HT-29 (cell line): ENCODE results near the gene OR2AT4. TPM values are rescaled to one million over a fixed set of nuclear protein-coding genes. Genes with fewer than 3 reads are reported as not detected.
"Not testable (repeated sequence)": the region's sequence is repeated elsewhere in the genome, so short reads cannot be mapped to it uniquely, and the experiment has no call there.

Experiments
- DNase-seq: peaks from one replicate; pipeline ENCODE4 v3.0.0-alpha.2; 2015; ENCODE audit warnings: low spot score
- total RNA-seq: library from RNA; depleted of rRNA; stranded (reverse); fragments of >200 nt; shearing (Covaris generic); gene quantifications from 2 replicates; pipeline ENCODE4 v1.2.3, GENCODE V29; 2014

The OR2AT4 gene
- total RNA-seq, 1 experiment from 2014 or later, result not detected

DNA sequence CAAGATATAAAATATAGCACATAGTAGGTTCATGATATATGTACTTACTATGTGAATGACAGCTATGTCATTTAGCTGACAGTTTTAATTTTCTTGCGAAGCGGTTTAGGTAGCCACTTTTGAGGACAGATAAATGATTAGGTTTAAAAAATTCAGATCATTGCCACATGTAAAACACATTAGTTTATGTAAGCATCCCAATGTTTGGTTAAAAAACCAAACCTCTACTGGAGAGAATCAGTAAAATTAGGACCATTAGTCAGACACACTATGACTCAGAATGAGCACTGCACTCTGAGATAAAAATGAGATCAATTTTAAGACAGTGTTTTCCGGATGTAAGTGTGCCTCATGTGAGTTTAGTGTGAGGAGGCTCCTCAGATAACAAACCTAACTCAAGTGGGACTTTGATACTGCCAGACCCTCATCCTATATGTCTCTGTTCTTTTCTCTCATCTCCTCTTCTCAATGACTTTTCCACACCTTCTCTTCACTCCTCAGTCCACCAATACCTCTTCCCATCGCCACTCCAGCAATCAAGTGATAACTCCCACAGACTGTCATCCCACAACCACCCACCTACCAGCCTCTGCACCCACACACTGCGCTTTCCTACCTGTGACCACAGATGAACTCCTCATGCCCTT is 6.8 kb upstream of the OR2AT4 start:
- no peak for DNase-seq

DNA sequence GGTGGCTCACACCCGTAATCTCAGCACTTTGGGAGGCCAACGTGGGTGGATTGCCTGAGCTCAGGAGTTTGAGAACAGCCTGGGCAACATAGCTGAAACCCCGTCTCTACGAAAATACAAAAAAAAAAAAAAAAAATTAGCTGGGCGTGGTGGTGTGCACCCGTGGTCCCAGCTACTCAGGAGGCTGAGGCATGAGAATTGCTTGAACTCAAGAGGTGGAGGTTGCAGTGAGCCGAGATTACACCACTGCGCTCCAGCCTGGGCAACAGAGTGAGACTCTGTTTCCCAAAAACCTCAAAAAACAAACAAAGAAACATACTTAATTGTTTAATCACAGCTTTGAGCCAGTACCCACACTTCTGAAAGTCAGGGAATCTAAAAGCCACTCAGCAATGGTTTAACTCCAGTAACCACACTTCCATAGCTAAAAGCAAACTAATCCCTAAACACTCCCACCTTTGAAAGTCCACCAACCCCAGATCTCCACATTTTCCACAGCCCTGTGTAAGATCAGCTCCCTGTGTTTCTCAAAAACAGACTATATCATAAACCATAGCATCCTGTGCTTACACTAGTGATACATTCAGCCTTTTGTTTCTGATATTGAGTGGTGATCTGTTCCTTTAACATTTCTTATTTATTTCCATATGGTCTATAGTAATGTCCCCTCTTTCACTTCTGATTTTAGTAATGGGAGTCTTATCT is 4.9 kb upstream of the OR2AT4 start:
- DNase-seq, result no peak

DNA sequence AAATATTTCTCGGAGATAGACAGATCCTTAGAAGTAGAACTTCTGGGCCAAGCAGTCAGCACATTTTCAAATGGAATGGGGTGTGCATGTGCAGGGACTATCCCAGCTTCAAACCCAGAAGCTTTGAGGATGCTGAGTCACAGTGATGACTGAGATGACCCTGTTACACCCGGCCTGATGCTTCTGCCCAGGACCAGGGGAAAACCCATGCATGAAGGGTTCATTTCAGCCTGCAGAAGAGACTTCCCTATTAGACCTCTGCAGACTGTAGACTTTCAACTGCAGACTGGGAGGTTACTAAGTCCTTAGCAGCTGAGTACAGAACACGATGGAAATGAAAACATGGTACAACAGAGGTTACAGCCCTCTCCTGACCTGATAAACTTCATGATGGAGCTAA is 3.6 kb upstream of the OR2AT4 start:
- no peak for DNase-seq

DNA sequence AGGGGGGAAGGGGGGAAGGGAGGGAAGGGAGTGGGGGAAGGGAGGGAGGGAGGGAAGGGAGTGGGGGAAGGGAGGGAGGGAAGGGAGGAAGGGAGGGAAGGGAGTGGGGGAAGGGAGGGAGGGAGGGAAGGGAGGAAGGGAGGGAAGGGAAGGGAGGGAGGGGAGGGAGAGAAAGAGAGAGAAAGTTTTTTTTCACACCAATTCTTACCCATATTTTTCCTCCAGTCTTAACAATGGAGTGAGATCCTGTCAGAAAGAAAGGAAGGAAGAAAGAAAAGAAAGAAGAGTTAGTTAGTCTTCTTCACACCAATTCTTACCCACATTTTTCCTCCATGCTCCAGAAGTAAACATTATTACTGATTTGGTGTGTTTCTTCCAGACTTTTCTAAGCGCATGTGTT is 3.0 kb upstream of the OR2AT4 start:
- DNase-seq, result no peak

- DNase-seq, result not testable (repeated sequence)
Observed at GRCh38 chr11:75098835-75099439, 2.3 kb upstream of the OR2AT4 start.

GRCh38 chr11:75098181-75098580 is 1.5 kb upstream of the OR2AT4 start:
- DNase-seq, result not testable (repeated sequence)

GRCh38 chr11:75097173-75097557 is 489 bp upstream of the OR2AT4 start:
- DNase-seq, result no peak

DNA sequence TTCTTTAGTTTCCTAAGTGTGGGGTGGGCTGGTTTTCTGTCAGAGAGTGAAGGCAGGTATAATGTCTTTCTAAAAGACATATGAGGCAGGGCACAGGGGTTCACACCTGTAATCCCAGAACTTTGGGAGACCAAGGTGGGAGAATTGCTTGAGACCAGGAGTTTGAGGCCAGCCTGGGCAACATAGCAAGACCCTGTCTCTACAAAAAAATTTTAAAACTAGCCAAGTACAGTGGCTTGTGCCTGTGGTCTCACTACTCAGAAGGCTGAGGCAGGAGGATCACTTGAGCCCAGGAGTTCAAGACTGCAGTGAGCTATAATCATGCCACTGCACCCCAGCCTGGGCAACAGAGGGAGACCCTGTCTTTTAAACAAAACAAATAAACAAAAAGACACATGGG is 2.3 kb downstream of the OR2AT4 start:
- not testable (repeated sequence) for DNase-seq

DNA sequence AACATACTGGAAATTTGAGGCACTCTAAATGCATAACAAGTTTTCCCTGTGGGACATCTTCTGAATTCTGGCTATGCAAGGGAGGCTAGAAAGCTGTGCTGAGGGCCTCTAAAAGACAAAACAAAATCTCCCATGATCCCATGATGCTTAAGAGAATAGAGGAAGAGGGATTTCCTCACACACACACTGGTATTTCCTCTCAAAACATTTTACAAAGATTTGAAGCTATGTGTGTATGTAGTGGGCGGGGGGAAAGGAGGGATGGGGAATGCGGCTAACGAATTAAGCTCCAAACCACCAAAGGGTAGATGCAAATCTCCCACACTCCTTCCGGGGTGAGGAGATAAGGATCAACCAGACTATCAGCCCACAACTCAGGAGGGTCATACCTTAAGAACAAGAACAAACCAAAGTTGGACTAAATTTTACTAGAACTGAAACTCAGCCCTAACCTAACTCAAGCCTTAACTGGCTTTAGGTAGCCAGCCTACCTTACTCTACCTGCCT is 6.0 kb downstream of the OR2AT4 start:
- no peak for DNase-seq

GRCh38 chr11:75087319-75088305 is 9.1 kb downstream of the OR2AT4 start:
- DNase-seq, result no peak

DNA sequence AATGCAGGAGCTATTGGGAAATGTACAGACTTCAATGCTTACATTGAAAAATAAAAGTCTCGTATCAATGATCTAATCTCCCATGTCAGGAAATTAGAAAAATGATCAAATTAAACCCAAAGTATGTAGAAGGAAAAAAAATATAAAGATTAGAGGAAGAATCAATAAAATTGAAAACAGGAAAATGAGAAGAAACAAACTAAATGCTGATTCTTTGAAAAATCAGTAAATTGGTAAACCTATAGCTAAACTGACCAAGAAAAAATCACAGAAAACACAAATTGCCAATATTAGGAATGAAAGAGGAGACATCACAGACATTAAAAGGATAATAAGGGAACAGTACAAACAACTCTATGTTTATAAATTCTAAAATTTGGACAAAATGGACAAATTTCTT is 11.8 kb downstream of the OR2AT4 start:
- DNase-seq, result no peak

GRCh38 chr11:75083217-75083605 is 13.5 kb downstream of the OR2AT4 start:
- no peak for DNase-seq

- no peak for DNase-seq
Observed at GRCh38 chr11:75082601-75083216, 14.0 kb downstream of the OR2AT4 start.

DNA sequence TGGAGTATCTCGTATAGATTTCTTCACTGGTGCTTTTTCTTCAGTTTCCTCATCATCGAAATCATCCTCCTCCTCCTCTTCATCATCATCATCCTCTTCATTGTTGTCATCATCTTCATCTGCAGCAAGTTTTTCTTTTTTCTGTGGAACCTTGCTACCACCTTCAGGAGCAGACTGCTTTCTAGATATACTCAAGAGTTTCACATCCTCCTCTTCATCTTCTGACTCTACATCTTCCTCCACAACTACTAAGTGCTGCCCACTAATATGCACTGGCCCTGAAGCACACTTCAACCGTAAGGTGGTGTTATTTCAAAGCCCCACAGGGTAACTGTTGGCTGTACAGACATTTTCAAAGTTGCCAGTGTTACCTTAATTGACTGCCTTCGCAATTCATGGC is 17.1 kb downstream of the OR2AT4 start:
- DNase-seq, result no peak

- no peak for DNase-seq
Observed at GRCh38 chr11:75078233-75078632, 18.4 kb downstream of the OR2AT4 start.

DNA sequence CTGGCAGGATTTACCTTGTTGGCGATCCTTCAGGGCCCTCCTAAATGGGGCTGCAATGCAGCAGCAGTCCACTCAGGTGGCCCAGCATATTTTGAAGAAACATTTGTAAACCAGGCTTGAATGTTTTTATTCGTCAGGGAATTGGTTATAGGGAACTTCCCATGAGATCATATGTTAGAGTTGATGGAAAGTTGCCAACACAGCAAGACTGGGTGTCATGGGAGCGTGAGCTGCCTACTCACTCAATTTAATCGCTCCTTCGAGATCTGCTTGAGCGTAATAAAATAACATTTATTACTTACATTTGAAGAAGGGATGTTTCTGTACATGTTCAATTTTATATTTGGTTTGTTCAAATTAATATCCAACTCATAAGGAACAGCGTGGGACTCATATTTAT is 19.4 kb downstream of the OR2AT4 start:
- no peak for DNase-seq

DNA sequence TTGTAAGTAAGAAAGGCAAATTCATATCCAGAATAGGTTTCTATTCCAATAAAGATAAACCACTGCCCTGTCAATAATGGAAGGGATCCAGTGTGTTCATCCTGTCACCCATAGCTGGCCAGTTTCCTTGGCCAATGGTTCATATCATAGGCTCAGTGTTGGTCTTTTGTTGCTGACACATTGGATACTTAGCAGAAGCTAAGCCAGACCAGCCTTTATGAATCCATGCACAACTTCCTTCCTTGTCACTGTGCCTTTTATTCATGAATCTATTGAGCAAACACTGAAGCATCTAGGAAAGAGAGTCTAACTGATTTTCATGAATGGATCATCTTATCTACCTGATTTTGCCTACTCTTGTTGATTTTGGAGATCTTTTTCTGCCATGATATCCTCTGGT is 20.0 kb downstream of the OR2AT4 start:
- no peak for DNase-seq

DNA sequence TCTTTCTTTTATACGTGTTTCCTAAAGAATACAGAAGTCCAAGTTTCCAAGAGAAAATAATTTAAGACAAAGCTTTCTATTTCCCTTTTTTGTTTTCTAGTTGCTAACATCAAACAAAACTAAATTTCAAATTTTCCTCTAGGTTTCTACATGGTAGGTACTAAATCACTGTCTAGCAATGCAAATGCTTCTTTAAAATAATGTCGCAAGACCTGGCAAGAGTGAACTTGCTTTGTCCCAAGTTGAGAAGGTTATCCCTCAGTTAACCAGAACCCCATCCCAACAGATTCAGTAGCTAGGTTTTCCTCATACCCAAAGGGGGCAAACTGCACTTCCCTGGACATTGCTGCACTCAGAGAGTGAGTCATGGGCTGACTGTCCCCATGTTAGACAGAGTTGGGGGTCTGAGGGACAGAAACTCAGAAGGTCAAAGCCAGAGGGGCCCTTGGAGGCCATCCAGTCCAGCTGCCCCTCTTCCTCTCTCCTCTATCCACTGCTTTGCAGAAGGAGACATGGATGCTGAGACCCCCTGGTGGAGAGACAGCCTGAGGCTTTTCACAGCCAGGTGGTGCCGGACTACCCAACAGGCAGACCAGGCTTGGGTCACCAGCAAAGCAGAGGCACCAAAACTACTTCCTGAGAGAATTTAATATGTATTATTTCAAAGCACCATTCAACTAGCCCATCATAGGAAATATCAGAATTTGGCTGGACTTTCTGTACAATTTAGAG is 23.1 kb downstream of the OR2AT4 start:
- DNase-seq, result no peak

DNA sequence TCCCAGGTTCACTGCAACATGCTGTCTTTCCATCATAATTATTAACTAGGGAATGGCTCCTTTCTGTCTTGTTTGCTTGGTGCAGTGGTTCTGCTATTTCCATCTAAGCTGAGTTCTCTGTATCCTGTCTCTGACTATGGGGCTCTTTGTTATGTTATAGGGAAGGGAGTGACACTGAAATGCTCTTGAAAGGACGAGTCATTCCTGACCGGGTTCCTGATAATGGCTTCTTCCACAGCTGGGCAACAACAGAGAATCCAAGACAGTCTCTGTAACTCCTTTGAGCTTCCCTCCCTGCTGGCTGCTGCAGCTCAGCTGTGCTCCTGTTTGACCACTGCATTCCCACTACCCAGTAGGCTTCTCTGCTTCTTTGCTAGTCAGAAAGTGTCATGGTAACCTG is 24.1 kb downstream of the OR2AT4 start:
- DNase-seq, result no peak

DNA sequence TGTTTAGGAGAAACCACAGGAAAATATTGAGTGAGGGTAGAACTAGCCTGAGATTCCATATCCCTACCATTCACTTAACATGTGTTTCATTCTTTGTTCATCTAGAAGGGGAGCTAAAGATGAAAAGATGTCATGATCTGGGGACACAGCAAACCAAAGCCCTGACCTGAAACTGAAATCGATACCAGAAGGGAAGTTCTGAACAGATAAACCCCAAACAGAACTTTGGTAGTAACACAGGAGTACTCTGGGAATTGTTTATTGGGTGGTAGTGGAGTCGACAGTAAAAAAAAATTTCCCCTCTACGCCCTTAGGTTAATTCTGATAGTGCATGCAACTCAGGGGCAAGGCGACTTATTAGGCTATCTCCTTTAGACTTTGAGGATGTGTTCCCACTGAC is 27.2 kb downstream of the OR2AT4 start:
- no peak for DNase-seq

GRCh38 chr11:75068993-75069392 is 27.7 kb downstream of the OR2AT4 start:
- no peak for DNase-seq
